CD4-positive, alpha-beta T cell treated with Interleukin-4 for 4 hours (primary cell): ENCODE measurements around the gene RPS18.
"Not testable (repeated sequence)": the region's sequence is repeated elsewhere in the genome, so short reads cannot be mapped to it uniquely, and the experiment has no call there.

Experiments
- DNase-seq: peaks from one replicate; pipeline ENCODE4 v3.0.0-alpha.2; 2020

RPS18 gene

DNA sequence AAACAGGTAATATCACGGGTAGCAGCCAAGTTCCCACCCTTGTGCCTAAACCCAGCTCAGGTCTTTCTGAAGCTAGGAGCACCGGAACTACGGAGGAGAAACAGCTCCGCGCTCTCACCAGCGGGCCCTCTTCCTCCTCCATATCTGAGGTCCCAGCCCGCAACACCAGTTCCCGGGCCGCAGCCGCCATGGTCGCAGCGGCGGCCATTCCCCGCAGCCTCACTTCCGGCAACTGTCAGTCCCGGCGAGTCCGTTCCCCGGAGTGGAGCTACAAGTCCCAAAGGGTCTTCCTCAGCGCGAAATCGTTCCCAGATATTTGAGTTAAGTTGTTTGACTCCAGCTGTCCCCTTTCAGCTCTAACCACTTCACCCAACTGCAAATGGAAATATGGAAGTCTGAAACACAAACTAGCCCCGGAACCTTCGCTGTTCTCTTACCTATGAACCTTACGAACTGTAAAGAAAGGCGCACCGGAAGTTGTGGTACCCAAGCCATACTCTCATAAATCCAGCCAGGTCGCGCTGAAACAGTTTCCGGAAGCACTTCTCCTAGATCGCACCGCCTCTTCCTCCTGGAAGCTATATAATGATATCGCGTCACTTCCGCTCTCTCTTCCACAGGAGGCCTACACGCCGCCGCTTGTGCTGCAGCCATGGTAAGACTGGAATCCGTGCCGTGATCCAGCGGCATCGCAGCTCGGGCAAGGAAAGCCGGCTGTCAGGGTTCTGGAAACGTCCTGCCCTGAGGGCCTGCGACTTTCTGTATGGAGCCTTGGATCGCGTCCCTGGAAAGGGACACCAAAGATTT lies at the start of gene RPS18, which contains the start of gene VPS52:
Gene RPS18, plus strand, starts transcription at position 608 of the 807 bp plus-strand sequence. Its CDS starts 45 bp downstream, at position 653.
Gene VPS52, minus strand, starts transcription at position 409 of the 807 bp plus-strand sequence. Its CDS starts 201 bp downstream, at position 208.
- DNase-seq: peak; percentile 98

GRCh38 chr6:33226503-33227120 lies 45.3 kb upstream of the RPS18 start:
- DNase-seq: not testable (repeated sequence)

- DNase-seq: no peak
Observed at GRCh38 chr6:33235221-33235634, 36.6 kb upstream of the RPS18 start.

DNA sequence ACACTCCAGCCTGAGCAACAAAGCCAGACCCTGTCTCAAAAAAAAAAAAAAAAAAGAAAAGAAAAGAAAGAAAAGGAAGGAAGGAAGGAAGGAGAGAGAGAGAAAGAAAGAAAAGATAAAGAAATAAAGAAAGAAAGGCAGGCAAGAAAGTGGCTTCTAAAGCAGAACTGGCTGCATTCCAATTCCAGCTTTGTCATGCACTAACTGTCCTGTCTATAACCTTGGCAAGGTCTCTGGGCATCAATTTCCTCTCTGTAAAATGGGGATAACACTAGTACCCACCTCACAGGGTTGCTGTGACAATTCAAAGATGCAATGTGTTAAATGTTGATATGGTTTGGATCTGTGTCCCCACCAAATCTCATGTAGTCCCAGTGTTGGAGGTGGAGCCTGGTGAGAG lies 35.5 kb upstream of the RPS18 start:
- DNase-seq: no peak

- DNase-seq: no peak
Observed at GRCh38 chr6:33236852-33237251, 35.0 kb upstream of the RPS18 start.

DNA sequence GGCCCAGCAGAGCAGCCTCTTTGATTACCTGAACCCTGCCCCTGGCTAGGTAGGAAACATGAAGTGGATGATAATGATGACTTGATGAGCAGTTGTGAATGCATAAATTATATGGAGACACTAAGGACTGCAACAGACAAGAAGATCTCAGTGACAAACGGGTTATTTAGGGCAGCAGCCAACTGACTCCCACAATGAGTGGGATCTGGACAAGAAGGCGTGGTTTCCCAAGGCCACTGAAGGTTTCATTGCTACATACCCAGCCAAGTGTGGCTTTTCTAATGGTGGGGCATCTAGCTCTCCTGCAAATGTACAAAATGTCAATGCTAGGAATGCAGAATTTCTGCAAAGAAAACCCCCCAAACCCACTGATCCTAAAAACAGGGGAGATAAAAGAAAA lies 34.1 kb upstream of the RPS18 start:
- DNase-seq: no peak

DNA sequence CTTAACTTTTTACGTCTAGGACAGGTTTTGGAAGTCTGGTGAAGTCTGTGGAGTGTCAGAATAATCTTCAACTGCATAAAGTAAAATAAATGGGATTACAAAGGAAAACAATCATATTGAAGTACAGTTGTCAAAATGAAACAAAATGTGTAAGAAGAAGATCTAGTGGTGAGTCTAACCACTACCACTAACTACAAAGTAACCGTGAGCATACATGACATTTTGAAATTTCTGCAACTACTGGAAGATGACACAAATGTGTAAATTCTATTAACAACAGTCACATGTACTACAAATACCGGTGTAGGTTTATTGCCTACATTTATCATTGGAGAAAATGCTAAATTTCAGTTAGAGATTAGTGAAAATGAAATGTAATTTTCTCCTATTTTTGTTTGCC lies 29.9 kb upstream of the RPS18 start:
- no peak for DNase-seq

DNA sequence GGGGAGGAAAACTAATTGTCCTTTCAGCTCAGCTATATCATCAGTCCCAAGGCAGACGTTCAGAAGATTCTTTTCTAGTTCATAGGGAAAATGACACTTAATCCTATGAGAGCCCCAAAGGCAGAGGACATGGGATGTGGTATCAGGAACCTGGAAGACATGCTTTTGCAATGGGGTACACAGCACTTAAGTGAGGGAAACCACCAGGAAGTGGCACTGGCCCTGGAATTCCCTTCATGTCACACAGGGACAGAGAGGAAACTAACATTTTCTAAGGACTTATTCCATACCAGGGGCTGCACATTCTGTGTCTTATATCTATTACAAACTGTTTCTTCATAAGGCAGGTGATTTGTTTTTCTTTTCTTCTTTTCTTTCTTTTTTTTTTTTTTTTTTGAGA lies 28.4 kb upstream of the RPS18 start:
- DNase-seq: no peak

GRCh38 chr6:33247977-33248642 lies 23.8 kb upstream of the RPS18 start:
- DNase-seq: peak; percentile 87

DNA sequence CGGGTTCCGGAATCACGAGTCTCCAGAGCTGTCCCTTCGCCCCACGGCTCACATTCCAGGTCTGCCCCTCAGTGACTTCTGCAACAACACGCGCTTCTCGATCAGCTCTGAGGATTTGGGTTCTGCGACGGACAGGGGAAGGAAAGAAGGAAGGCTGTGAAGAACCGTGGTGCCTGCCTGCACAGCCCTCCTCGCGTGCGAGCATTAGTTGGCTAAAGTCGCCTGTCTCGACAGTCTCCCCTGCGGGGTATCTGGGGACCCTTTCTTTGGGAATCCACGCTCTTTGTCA lies 23.3 kb upstream of the RPS18 start:
- no peak for DNase-seq

DNA sequence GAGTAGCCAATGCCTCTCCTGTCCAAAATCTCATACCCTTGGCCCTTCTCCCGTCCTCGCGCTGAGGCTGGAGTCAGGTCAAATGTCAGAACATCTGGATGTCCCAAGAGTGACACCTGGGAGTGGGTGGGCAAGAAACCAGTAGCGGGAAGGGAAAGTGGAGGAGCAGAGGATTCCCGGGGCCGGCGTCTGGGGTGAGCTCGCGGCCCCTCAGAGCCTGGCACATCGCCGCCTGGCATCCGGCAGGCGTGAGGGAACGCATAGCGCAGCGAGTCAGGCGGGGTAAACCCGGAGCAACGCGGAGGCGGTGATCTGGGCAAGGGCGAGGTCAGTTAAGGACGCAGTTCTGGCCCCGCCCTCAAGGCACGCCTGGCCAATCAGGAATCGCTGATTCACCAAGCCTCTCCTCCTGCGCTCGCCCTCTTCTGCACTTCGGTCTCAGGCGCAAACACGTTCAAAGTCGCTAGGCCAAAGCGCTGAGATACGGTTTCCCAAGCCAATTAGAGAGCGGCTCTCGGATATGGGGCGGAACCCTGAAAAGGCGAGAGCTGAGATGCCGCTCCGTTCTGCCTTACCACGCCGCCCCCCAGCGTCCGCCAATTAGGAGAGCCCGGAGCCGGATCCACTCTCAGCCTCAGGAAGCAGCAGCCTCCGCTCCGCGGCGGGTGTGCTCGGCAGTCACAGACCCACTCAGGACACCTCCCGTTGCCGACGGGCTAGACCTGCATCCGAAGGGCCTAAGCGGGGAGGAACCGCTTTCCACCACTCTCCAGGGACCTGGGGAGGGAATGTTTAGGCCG lies 22.7 kb upstream of the RPS18 start:
- peak; percentile 99 for DNase-seq

DNA sequence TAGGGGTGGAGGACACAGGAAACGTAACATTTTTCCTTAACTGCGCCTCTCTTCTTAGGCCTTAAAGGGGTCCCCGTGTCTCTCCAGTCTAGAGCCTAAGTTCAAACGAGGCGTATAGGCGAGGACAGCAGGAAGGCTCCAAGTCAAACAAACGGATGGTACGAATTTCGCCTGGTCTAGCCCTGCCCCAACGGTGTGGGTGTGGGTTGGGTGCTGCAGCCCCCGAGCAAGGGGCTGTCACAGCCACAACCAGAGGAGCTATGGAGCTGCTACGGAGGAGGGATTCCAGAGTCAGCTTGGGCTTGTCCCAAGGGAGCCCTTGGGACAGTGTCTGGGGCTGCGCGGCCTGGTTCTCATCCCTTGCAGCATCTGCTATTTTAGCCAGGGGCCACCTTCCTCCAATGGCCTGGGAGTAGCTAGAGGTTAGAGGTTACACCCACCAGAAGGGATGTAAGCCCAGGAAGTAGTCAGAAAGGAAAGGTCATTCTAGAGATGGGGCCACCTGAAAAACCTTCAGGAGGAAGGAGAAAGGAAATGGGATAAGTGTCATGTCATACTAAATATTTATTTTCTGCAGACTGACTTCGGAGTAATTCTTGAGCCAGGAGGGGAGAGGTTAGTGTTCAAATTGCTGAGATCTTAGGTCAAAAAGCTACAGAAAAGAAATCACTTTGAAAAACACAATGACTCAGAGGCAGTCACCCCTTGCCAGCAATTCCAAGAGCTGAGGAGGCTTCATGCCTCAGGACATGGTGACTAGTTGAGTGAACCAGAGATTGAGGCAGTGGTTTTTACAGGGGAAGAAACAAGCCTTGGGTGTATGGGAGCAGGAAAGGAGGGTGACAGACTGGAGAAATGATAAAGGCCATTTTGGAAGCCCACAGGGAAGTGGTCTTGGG lies 21.9 kb upstream of the RPS18 start:
- DNase-seq: no peak

GRCh38 chr6:33250731-33251130 lies 21.1 kb upstream of the RPS18 start:
- no peak for DNase-seq

DNA sequence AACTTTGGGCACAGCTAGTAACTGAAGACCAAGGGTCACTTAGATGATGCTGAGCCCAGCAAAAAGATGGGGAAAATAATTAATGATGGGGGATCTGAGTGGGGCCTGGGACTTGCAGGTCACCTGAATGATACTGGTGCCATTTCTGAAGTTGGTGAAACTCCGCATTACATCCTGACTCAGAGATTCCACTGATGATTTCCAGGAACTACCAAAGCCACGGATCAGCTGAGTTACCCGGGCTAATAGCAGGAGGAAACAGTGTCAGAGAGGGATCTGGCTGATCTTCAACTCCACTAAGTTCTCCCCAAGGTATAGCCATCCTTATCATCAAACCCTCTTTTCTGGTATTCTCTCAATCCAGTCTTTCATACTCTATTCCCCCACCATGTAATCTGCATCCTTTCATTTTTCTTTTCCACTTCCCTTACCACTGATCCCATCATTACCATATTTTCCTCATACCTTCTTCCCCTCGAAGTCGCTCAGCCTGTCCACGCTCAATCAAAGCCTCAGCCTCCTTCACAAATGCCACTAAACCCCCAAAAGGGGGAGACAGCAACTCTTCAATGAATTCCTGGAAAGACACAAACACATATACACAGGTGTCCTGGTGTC lies 20.4 kb upstream of the RPS18 start:
- DNase-seq: no peak

DNA sequence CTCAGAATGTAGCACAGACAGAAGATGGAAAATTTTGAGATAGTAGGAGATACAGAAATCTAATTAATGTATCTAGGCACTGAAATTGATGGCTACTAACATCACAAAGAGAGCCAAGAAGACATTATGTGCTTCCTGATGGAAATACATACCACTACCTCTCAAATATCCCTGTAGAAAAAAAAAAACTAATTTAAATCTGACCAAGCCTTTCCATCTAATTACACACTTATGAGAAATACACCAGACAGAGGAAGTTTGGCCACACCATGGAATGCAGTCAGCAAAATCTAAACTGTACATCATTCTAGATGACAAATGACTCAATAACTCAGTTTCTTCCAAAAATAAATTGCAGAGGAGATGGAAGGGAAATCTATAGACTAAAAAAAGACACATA lies 19.1 kb upstream of the RPS18 start:
- no peak for DNase-seq

GRCh38 chr6:33254591-33254990 lies 17.3 kb upstream of the RPS18 start:
- no peak for DNase-seq

- no peak for DNase-seq
Observed at GRCh38 chr6:33259032-33259431, 12.8 kb upstream of the RPS18 start.

DNA sequence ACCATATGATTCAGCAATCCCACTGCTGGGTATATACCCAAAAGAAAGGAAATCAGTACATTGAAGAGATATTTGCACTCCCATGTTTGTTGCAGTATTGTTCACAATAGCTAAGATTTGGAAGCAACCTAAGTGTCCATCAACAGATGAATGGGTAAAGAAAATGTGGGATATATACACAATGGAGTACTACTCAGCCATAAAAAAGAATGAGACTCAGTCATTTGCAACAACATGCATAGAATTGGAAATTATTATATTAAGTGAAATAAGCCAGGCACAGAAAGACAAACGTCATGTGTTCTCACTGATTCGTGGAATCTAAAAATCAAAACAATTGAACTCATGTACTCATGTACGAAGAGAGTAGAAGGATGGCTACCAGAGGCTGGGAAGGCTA lies 9.4 kb upstream of the RPS18 start:
- DNase-seq: not testable (repeated sequence)

DNA sequence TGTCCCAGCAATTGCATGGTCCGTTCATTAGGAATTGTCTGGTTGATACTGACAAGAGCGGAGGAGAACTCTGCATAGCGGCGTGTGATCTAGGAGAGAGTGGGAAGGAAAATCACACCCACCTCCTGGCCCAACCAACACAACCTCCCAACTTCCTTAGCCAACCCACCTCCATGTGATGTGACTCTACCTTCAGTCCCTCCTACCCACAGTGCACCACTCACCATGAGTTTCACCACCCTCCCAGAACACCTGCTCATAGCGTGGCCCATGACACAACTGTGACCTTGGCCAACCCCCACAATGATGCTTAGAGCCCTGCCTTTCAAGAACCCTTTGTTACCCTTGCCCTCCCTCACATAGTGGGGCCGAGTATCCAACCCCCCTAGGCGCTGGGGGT lies 7.9 kb upstream of the RPS18 start:
- no peak for DNase-seq

DNA sequence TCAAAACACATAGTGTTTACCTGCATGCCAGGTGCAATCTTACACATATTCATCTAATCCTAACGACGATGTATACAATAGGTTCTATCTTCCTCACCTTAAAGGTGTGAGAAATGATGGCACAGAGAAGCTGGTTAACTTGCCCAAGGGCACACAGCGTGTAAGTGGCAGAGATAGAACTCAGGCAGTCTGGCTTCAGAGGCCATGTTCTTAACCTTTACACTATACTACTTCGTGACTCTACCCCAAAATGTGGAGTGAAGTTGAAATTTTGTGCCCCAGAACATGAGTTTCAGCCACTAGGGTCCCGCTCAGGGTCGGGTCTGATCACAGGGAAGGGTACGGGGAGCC lies 783 bp upstream of the RPS18 start:
- DNase-seq: no peak

DNA sequence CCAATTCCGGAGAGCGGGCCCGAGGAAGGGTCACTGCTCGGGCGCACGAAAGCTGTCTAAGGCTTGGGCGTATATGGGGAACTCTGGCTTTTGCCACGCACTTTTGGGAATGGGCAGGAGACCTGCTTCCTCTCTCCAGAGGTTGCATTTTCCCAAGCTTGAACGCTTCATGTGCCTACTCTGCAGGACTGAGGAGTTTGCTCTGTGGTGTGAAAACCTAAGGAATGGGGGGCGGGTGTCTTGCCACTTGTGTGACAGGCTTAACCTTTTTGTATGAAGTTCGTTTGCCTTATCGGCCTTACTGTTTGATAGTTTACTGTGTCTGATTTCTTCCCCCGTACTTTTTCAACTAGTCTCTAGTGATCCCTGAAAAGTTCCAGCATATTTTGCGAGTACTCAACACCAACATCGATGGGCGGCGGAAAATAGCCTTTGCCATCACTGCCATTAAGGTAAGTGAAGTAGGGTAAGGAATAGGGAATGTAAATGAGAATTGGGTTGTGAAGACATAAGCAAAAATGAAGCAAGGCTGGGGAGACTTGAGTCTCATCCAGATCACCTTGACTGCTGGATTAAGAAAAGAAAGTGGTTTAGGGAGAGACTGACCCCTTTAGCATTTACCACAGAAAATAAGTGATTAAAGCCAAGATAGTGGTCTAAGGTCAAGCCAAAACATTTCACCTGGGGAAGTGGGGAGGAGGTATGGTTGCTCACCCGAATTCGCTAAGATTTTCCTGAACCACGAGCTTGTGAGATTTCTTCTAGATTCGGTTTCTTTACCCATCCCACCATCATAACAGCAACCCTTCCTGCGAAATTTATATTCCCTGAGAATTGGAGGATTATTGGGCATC lies 627 bp downstream of the RPS18 start:
- DNase-seq: no peak
